Smooth muscle cell (in vitro differentiated cells): ENCODE measurements around the gene REXO1. TPM values are rescaled to one million over a fixed set of nuclear protein-coding genes. Genes with fewer than 3 reads are reported as not detected.

Experiments used
- DNase-seq: peaks from one replicate; lab custom pipeline; 2025; ENCODE audit not compliant: unreplicated experiment; lab: John Stamatoyannopoulos, UW
- H2AFZ ChIP-seq: fragments of 200-600 bp; sonication (generic); 2 replicates; pipeline ENCODE4 v1.6.0; 2016; ENCODE audit warnings: antibody characterized with exemption, low read depth, mild to moderate bottlenecking
- H3F3A ChIP-seq: fragments of 200-600 bp; sonication (generic); 2 replicates; pipeline ENCODE4 v1.6.0; 2017; ENCODE audit warnings: antibody characterized with exemption, low read depth
- H3K27ac ChIP-seq: fragments of 200-600 bp; sonication (generic); 2 replicates; pipeline ENCODE4 v1.5.1; 2016; ENCODE audit warnings: low read depth, mild to moderate bottlenecking
- H3K27me3 ChIP-seq: fragments of 200-600 bp; sonication (generic); 2 replicates; pipeline ENCODE4 v1.6.1; 2016; ENCODE audit warnings: low read depth, mild to moderate bottlenecking
- H3K36me3 ChIP-seq: fragments of 200-600 bp; sonication (generic); 2 replicates; pipeline ENCODE4 v1.5.1; 2016; ENCODE audit warnings: low read depth
- H3K4me1 ChIP-seq: fragments of 200-600 bp; sonication (generic); 2 replicates; pipeline ENCODE4 v1.5.1; 2016; ENCODE audit warnings: low read depth
- H3K4me2 ChIP-seq: fragments of 200-600 bp; sonication (generic); 2 replicates; pipeline ENCODE4 v1.6.0; 2016; ENCODE audit warnings: mild to moderate bottlenecking
- H3K4me3 ChIP-seq: fragments of 200-600 bp; sonication (generic); 2 replicates; pipeline ENCODE4 v1.5.1; 2016; ENCODE audit warnings: mild to moderate bottlenecking
- H3K79me2 ChIP-seq: fragments of 200-600 bp; sonication (generic); 2 replicates; pipeline ENCODE4 v1.6.0; 2016; ENCODE audit warnings: low read depth, mild to moderate bottlenecking
- H3K9ac ChIP-seq: fragments of 200-600 bp; sonication (generic); 2 replicates; pipeline ENCODE4 v1.6.0; 2016; ENCODE audit warnings: low read depth
- H3K9me3 ChIP-seq: fragments of 200-600 bp; sonication (generic); replicated peaks from 2 replicates; pipeline ENCODE4 v1.5.1; 2016; ENCODE audit warnings: low read depth
- H4K20me1 ChIP-seq: fragments of 200-600 bp; sonication (generic); 2 replicates; pipeline ENCODE4 v1.6.0; 2016; ENCODE audit warnings: low read depth
- CTCF ChIP-seq: fragments of 200-600 bp; sonication (generic); IDR thresholded peaks from 2 replicates; pipeline ENCODE4 v1.5.1; 2017; ENCODE audit warnings: borderline replicate concordance, mild to moderate bottlenecking, antibody characterized with exemption; ENCODE audit not compliant: insufficient read depth, poor library complexity, severe bottlenecking
- WGBS: methylation state at CpG from one replicate; pipeline ENCODE4 v1.1.7; 2016; ENCODE audit warnings: low lambda C conversion rate; 5-methylcytosine and 5-hydroxymethylcytosine counted together
- polyA plus RNA-seq: library from polyadenylated mRNA; unstranded; fragments of >200 nt; fragmentation: Nextera tagmentation; extraction: Ambion mirVana; gene quantifications from 2 replicates; pipeline ENCODE4 v1.2.1, GENCODE V29; 2016
- total RNA-seq: library from RNA; depleted of rRNA; stranded (reverse); fragments of >200 nt; gene quantifications from 2 replicates; pipeline ENCODE4 v1.2.3, GENCODE V29; 2014

REXO1 gene
- total and polyA plus RNA-seq, 2 experiments from 2014 or later: 10.6 to 11.6 TPM

GRCh38 chr19:1832046-1832663, 16.1 kb downstream of the REXO1 start:
- no peak for DNase-seq
- Histone ChIP-seq H3K4me3 (no peak overlapping the region), H3K27ac (no peak overlapping the region), H3K9me3 (no peaks in the 10 kb centered on the region), H3F3A (no peaks in the 10 kb centered on the region), H3K4me1 (no peaks in the 10 kb centered on the region), H3K4me2 (no peak overlapping the region), H3K27me3 (no peaks in the 10 kb centered on the region), H4K20me1 (peaks cover 88% of the 10 kb centered on the region), H3K79me2 (peaks cover 42% of the 10 kb centered on the region), H2AFZ (no peak overlapping the region), H3K9ac (no peak overlapping the region), H3K36me3 (no peaks in the 10 kb centered on the region)
- TF ChIP-seq CTCF: no peak
- WGBS: 98% methylated on average over 23 of the region's 26 CpGs

- no peak for TF ChIP-seq CTCF
These were observed 17.3 kb downstream of the REXO1 start for GRCh38 chr19:1830978-1831377.

GRCh38 chr19:1830568-1830967, 17.7 kb downstream of the REXO1 start:
- TF ChIP-seq CTCF: no peak
- 96% methylated on average over 15 of the region's 15 CpGs for WGBS
- no peaks in the 10 kb centered on the region for H3K9me3 ChIP-seq
- H3K4me1 ChIP-seq: no peaks in the 10 kb centered on the region
- no peak overlapping the region for H3K27ac ChIP-seq
- H3K27me3 ChIP-seq: no peaks in the 10 kb centered on the region
- H3K79me2 ChIP-seq: peaks cover 26% of the 10 kb centered on the region
- no peak overlapping the region for H2AFZ ChIP-seq
- H3K4me2 ChIP-seq: no peak overlapping the region
- no peaks in the 10 kb centered on the region for H3F3A ChIP-seq
- no peak overlapping the region for H3K4me3 ChIP-seq
- H4K20me1 ChIP-seq: peaks cover 88% of the 10 kb centered on the region
- H3K36me3 ChIP-seq: no peaks in the 10 kb centered on the region
- H3K9ac ChIP-seq: no peak overlapping the region
- DNase-seq: no peak

More at GRCh38 chr19:1830978-1831377, 17.3 kb downstream of the REXO1 start:
- WGBS: 92% methylated on average over 11 of the region's 11 CpGs
- no peak overlapping the region for H3K4me2 ChIP-seq
- H3K79me2 ChIP-seq: peaks cover 30% of the 10 kb centered on the region
- H3F3A ChIP-seq: no peaks in the 10 kb centered on the region
- H3K27me3 ChIP-seq: no peaks in the 10 kb centered on the region
- H3K9me3 ChIP-seq: no peaks in the 10 kb centered on the region
- H3K36me3 ChIP-seq: no peaks in the 10 kb centered on the region
- no peak overlapping the region for H3K4me3 ChIP-seq
- peaks cover 88% of the 10 kb centered on the region for H4K20me1 ChIP-seq
- DNase-seq: no peak
- H3K9ac ChIP-seq: no peak overlapping the region
- H3K27ac ChIP-seq: no peak overlapping the region
- no peaks in the 10 kb centered on the region for H3K4me1 ChIP-seq
- H2AFZ ChIP-seq: no peak overlapping the region

GRCh38 chr19:1829958-1830357, 18.3 kb downstream of the REXO1 start:
- Histone ChIP-seq H3K79me2 (peaks cover 20% of the 10 kb centered on the region), H4K20me1 (peaks cover 82% of the 10 kb centered on the region)

More at GRCh38 chr19:1829958-1830357, 18.3 kb downstream of the REXO1 start:
- no peaks in the 10 kb centered on the region for H3K36me3 ChIP-seq
- H3K4me3 ChIP-seq: no peak overlapping the region
- no peak overlapping the region for H2AFZ ChIP-seq
- DNase-seq: no peak
- no peak overlapping the region for H3K9ac ChIP-seq
- TF ChIP-seq CTCF: no peak
- H3K27ac ChIP-seq: no peak overlapping the region
- no peaks in the 10 kb centered on the region for H3K9me3 ChIP-seq
- no peak overlapping the region for H3K4me2 ChIP-seq
- no peaks in the 10 kb centered on the region for H3K4me1 ChIP-seq
- H3K27me3 ChIP-seq: no peaks in the 10 kb centered on the region
- WGBS: 96% methylated on average over 11 of the region's 11 CpGs
- H3F3A ChIP-seq: no peaks in the 10 kb centered on the region
